ENCODE data around the gene BORCS8. TPM values are rescaled to one million over a fixed set of nuclear protein-coding genes. Genes with fewer than 3 reads are reported as not detected.
A peak's percentile ranks its signal among the peaks of the same experiment; 100 is the strongest.
"Not testable (repeated sequence)": the region's sequence is repeated elsewhere in the genome, so short reads cannot be mapped to it uniquely, and the experiment has no call there.

Gene BORCS8
- total and polyA plus RNA-seq, 4 donors: 14.4 to 47.9 (median 27.6) TPM

DNA sequence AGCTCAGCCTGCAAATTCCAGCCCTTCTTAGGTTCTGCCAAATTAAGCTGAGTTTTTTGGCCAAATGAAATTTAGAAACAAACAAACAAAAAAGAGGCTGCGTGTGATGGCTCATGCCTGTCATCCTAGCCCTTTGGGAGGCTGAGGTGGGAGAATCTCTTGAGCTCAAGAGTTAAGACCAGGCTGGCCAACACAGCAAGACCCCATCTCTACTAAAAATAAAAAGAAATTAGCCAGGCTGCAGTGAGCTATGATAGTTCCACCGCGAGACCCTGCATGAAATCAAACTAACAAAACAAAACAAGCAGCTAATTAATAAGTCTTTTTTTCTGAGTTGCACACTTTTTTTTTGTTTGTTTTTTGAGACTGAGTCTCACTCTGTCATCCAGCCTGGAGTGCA lies 37.7 kb upstream of the BORCS8 start:
- intact Hi-C loops (cut with DNase I): no loop called here
- H3K4me1 ChIP-seq (ENCODE audit: control insufficient read depth in 1 of 2, insufficient read depth in 2 of 2, low read length in 2 of 2): no peaks in the 10 kb centered on the region
- H3K4me3 ChIP-seq (ENCODE audit: low read length in 2 of 2): no peak overlapping the region
- H3K27me3 ChIP-seq (ENCODE audit: control insufficient read depth in 1 of 2, insufficient read depth in 2 of 2, low read length in 1 of 2): no peaks in the 10 kb centered on the region
- no peak overlapping the region for H3K27ac ChIP-seq (ENCODE audit: low read depth in 1 of 2, low read length in 2 of 2)
- peaks cover 6% of the 10 kb centered on the region for H3K9me3 ChIP-seq (ENCODE audit: control insufficient read depth, low read length)
- ATAC-seq (ENCODE audit: low FRiP score): no peak
- 77 to 80% methylated on average over 3 of the region's 3 CpGs for WGBS, 2 donors
- no peaks in the 10 kb centered on the region for H3K36me3 ChIP-seq (ENCODE audit: control insufficient read depth in 1 of 2, insufficient read depth in 2 of 2, low read length in 1 of 2)
- no peak for DNase-seq

DNA sequence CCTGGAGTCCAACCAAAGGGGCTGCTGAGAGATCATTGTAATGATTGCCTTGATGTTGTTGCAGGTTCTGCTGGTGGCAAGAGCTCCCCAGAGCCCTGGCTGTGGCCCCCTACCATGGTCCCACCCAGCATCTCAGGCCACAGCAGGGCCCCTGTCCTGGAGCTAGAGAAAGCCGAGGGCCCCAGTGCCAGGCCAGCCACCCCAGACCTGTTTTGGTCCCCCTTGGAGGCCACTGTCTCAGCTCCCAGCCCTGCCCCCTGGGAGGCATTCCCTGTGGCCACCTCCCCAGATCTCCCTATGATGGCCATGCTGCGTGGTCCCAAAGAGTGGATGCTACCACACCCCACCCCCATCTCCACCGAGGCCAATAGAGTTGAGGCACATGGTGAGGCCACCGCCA lies 35.3 kb upstream of the BORCS8 start:
- DNase-seq (no peak), ATAC-seq (ENCODE audit: low FRiP score) (no peak)
- H3K36me3 ChIP-seq (ENCODE audit: control insufficient read depth in 1 of 2, insufficient read depth in 2 of 2, low read length in 1 of 2): no peaks in the 10 kb centered on the region
- no peak overlapping the region for H3K27ac ChIP-seq (ENCODE audit: low read depth in 1 of 2, low read length in 2 of 2)
- H3K9me3 ChIP-seq (ENCODE audit: control insufficient read depth, low read length): no peaks in the 10 kb centered on the region
- 78 to 79% methylated on average over 4 of the region's 4 CpGs for WGBS, 2 donors
- no peaks in the 10 kb centered on the region for H3K4me1 ChIP-seq (ENCODE audit: control insufficient read depth in 1 of 2, insufficient read depth in 2 of 2, low read length in 2 of 2)
- H3K4me3 ChIP-seq (ENCODE audit: low read length in 2 of 2): no peak overlapping the region
- no peaks in the 10 kb centered on the region for H3K27me3 ChIP-seq (ENCODE audit: control insufficient read depth in 1 of 2, insufficient read depth in 2 of 2, low read length in 1 of 2)
- intact Hi-C loops (cut with DNase I): no loop called here

DNA sequence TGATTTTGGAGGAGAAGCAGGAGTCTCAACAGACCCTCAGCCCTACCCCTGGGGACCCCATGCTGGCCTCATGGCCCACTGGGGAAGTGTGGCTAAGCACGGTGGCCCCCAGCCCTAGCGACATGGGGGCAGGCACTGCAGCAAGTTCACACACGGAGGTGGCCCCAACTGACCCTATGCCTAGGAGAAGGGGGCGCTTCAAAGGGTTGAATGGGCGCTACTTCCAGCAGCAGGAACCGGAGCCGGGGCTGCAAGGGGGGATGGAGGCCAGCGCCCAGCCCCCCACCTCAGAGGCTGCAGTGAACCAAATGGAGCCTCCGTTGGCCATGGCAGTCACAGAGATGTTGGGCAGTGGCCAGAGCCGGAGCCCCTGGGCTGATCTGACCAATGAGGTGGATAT lies 34.7 kb upstream of the BORCS8 start:
- no peak overlapping the region for H3K27ac ChIP-seq (ENCODE audit: low read depth in 1 of 2, low read length in 2 of 2)
- no peaks in the 10 kb centered on the region for H3K4me1 ChIP-seq (ENCODE audit: control insufficient read depth in 1 of 2, insufficient read depth in 2 of 2, low read length in 2 of 2)
- no peaks in the 10 kb centered on the region for H3K27me3 ChIP-seq (ENCODE audit: control insufficient read depth in 1 of 2, insufficient read depth in 2 of 2, low read length in 1 of 2)
- WGBS, 2 donors: 49 to 54% methylated on average over 10 of the region's 10 CpGs
- H3K9me3 ChIP-seq (ENCODE audit: control insufficient read depth, low read length): no peaks in the 10 kb centered on the region
- no peak for ATAC-seq (ENCODE audit: low FRiP score)
- intact Hi-C loops (cut with DNase I): no loop called here
- DNase-seq: no peak
- H3K36me3 ChIP-seq (ENCODE audit: control insufficient read depth in 1 of 2, insufficient read depth in 2 of 2, low read length in 1 of 2): no peaks in the 10 kb centered on the region
- no peak overlapping the region for H3K4me3 ChIP-seq (ENCODE audit: low read length in 2 of 2)

DNA sequence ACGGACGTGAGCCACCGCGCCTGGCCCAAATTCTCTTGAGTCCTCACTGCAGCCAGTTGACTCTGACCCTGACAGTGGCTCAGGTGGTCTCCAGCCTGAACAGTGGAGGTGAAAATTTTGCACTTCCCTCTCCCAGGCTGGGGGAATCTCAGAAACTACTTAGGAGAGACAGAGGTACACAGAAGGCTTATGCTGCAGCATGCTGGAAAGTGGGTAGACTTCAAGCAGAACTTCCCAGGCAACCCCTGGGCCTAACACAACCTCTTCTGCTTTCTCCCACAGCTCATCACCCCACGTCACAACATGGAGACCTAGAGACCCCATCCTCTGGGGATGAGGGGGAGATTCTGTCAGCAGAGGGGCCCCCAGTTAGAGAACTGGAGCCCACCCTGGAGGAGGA lies 34.3 kb upstream of the BORCS8 start:
- H3K27me3 ChIP-seq (ENCODE audit: control insufficient read depth in 1 of 2, insufficient read depth in 2 of 2, low read length in 1 of 2): no peaks in the 10 kb centered on the region
- H3K27ac ChIP-seq (ENCODE audit: low read depth in 1 of 2, low read length in 2 of 2): no peak overlapping the region
- no peaks in the 10 kb centered on the region for H3K4me1 ChIP-seq (ENCODE audit: control insufficient read depth in 1 of 2, insufficient read depth in 2 of 2, low read length in 2 of 2)
- H3K36me3 ChIP-seq (ENCODE audit: control insufficient read depth in 1 of 2, insufficient read depth in 2 of 2, low read length in 1 of 2): no peaks in the 10 kb centered on the region
- 74 to 81% methylated on average over 5 of the region's 5 CpGs for WGBS, 2 donors
- intact Hi-C loops (cut with DNase I): no loop called here
- ATAC-seq (ENCODE audit: low FRiP score) (no peak), DNase-seq (no peak)
- no peak overlapping the region for H3K4me3 ChIP-seq (ENCODE audit: low read length in 2 of 2)
- no peaks in the 10 kb centered on the region for H3K9me3 ChIP-seq (ENCODE audit: control insufficient read depth, low read length)

DNA sequence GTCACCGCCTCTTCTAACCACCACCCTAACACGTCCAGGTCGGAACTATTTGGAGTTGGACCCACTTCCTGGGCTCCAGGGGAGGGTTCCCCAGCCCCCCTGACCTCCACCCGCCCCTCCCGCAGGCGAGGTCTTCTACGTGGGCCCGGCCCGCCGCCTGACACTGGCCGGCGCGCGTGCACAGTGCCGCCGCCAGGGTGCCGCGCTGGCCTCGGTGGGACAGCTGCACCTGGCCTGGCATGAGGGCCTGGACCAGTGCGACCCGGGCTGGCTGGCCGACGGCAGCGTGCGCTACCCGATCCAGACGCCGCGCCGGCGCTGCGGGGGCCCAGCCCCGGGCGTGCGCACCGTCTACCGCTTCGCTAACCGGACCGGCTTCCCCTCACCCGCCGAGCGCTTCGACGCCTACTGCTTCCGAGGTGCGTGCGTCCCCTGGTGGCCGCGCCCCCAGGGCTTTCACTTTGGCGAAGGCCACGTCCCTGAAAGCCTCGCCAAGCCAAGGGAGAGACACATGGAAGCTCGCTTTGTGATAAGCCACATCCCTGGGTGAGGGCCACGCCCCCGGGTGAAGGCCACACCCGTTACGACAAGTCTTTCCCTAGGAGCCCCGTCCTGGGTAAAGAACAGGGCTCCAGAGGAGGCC lies 33.0 kb upstream of the BORCS8 start:
- ATAC-seq (ENCODE audit: low FRiP score): no peak
- no peaks in the 10 kb centered on the region for H3K36me3 ChIP-seq (ENCODE audit: control insufficient read depth in 1 of 2, insufficient read depth in 2 of 2, low read length in 1 of 2)
- H3K27me3 ChIP-seq (ENCODE audit: control insufficient read depth in 1 of 2, insufficient read depth in 2 of 2, low read length in 1 of 2): no peaks in the 10 kb centered on the region
- 1 to 2% methylated on average over 56 to 59 of the region's 59 CpGs for WGBS, 2 donors
- H3K4me1 ChIP-seq (ENCODE audit: control insufficient read depth in 1 of 2, insufficient read depth in 2 of 2, low read length in 2 of 2): no peaks in the 10 kb centered on the region
- intact Hi-C loops (cut with DNase I): no loop called here
- H3K9me3 ChIP-seq (ENCODE audit: control insufficient read depth, low read length): no peaks in the 10 kb centered on the region
- peak; percentile 71 to 87 for DNase-seq
- H3K4me3 ChIP-seq (ENCODE audit: low read length in 2 of 2): peak overlapping the region in 1 of 2 donors; percentile 17
- H3K27ac ChIP-seq (ENCODE audit: low read depth in 1 of 2, low read length in 2 of 2): no peak overlapping the region

DNA sequence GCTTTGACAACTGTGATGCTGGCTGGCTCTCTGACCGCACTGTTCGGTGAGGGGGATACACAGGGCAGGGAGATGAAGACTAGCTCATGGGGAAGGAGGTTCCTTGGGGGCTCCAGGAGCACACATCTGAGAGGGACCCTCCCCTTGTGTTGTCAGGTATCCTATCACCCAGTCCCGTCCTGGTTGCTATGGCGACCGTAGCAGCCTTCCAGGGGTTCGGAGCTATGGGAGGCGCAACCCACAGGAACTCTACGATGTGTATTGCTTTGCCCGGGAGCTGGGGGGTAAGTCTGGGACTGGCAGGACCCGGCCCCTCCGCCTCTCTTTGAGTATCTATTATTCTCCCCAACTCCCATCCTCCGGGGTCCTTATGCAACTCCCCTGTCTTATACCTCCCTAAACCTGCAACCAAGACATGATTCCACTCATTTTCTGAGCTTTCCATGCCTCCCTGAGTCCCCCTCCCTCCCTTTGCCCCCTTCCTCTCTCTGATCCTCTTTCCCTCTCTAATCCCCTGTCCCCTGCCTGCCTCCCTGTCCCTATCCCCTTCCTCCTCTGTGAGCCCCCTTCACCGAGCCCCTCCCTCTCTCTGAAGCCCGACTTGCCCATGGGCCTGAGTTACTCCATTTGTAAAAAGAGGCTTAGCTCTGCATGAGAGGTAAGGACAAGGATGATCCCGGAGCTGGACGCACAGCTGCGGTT lies 32.3 kb upstream of the BORCS8 start:
- Histone ChIP-seq H3K27ac (ENCODE audit: low read depth in 1 of 2, low read length in 2 of 2) (no peak overlapping the region), H3K4me1 (ENCODE audit: control insufficient read depth in 1 of 2, insufficient read depth in 2 of 2, low read length in 2 of 2) (no peaks in the 10 kb centered on the region), H3K9me3 (ENCODE audit: control insufficient read depth, low read length) (no peaks in the 10 kb centered on the region), H3K36me3 (ENCODE audit: control insufficient read depth in 1 of 2, insufficient read depth in 2 of 2, low read length in 1 of 2) (no peaks in the 10 kb centered on the region), H3K27me3 (ENCODE audit: control insufficient read depth in 1 of 2, insufficient read depth in 2 of 2, low read length in 1 of 2) (no peaks in the 10 kb centered on the region), H3K4me3 (ENCODE audit: low read length in 2 of 2) (no peak overlapping the region)
- intact Hi-C loops (cut with DNase I): no loop called here
- WGBS, 2 donors: 64 to 66% methylated on average over 17 of the region's 17 CpGs
- no peak for ATAC-seq (ENCODE audit: low FRiP score)
- DNase-seq: no peak

DNA sequence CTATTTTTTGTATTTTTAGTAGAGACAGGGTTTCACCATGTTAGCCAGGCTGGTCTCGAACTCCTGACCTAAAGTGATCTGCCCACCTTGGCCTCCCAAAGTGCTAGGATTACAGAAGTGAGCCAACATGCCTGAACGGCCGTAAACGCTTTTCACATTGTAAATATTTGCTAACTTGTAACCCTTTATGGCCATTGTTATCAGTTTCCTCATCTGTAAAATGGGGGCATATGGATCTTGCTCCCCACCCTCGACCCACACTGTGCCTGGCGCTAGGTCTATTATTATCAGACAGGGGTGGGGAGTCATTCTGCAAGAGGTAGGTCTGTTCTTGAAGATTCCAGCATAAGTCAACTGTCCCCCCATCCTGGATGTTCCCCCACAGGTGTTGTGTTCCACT lies 31.7 kb upstream of the BORCS8 start:
- Histone ChIP-seq H3K27me3 (ENCODE audit: control insufficient read depth in 1 of 2, insufficient read depth in 2 of 2, low read length in 1 of 2) (no peaks in the 10 kb centered on the region), H3K36me3 (ENCODE audit: control insufficient read depth in 1 of 2, insufficient read depth in 2 of 2, low read length in 1 of 2) (no peaks in the 10 kb centered on the region), H3K9me3 (ENCODE audit: control insufficient read depth, low read length) (no peaks in the 10 kb centered on the region), H3K4me3 (ENCODE audit: low read length in 2 of 2) (no peak overlapping the region), H3K27ac (ENCODE audit: low read depth in 1 of 2, low read length in 2 of 2) (no peak overlapping the region), H3K4me1 (ENCODE audit: control insufficient read depth in 1 of 2, insufficient read depth in 2 of 2, low read length in 2 of 2) (no peaks in the 10 kb centered on the region)
- DNase-seq: no peak
- WGBS, 2 donors: 80 to 81% methylated on average over 6 of the region's 6 CpGs
- intact Hi-C loops (cut with DNase I): no loop called here
- no peak for ATAC-seq (ENCODE audit: low FRiP score)

DNA sequence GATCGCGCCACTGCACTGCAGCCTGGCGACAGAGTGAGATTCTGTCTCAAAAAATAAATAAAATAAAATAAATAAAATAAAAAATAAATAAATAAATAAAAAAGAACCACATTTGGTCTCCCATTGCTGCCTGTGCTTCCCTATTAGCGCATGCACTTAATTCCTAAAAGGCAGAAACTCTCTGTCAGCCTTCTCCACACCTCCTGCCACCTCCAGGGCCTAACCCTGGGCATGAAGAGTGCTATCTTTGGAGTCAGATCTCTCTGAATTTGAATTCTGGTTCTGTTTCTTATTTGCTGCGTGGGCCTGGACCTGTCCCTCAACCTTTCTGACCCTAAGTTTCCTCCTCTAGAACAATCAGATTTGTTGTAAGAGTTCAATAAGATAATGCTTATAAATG lies 31.1 kb upstream of the BORCS8 start:
- no peaks in the 10 kb centered on the region for H3K36me3 ChIP-seq (ENCODE audit: control insufficient read depth in 1 of 2, insufficient read depth in 2 of 2, low read length in 1 of 2)
- H3K9me3 ChIP-seq (ENCODE audit: control insufficient read depth, low read length): no peaks in the 10 kb centered on the region
- intact Hi-C loops (cut with DNase I): no loop called here
- H3K4me1 ChIP-seq (ENCODE audit: control insufficient read depth in 1 of 2, insufficient read depth in 2 of 2, low read length in 2 of 2): no peaks in the 10 kb centered on the region
- WGBS, 2 donors: 79 to 88% methylated on average over 5 of the region's 5 CpGs
- H3K27ac ChIP-seq (ENCODE audit: low read depth in 1 of 2, low read length in 2 of 2): no peak overlapping the region
- H3K27me3 ChIP-seq (ENCODE audit: control insufficient read depth in 1 of 2, insufficient read depth in 2 of 2, low read length in 1 of 2): no peaks in the 10 kb centered on the region
- no peak for DNase-seq
- ATAC-seq (ENCODE audit: low FRiP score): no peak
- no peak overlapping the region for H3K4me3 ChIP-seq (ENCODE audit: low read length in 2 of 2)

DNA sequence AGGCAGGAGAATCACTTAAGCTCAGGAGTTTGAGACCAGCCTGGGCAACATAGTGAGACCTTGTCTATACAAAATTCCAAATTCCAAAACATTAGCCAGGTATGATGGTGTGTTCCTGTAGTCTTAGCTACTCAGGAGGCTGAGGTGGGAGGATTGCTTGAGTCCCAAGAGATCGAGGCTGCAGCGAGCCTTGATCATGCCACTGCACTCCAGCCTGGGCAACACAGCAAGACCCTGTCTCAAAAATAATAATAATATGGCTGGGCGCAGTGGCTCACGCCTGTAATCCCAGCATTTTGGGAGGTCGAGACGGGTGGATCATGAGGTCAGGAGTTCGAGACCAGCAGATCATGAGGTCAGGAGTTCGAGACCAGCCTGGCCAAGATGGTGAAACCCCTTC lies 29.0 kb upstream of the BORCS8 start:
- H3K4me3 ChIP-seq (ENCODE audit: low read length in 2 of 2); ATAC-seq (ENCODE audit: low FRiP score); H3K9me3 ChIP-seq (ENCODE audit: control insufficient read depth, low read length); DNase-seq; H3K36me3 ChIP-seq (ENCODE audit: control insufficient read depth in 1 of 2, insufficient read depth in 2 of 2, low read length in 1 of 2); H3K4me1 ChIP-seq (ENCODE audit: control insufficient read depth in 1 of 2, insufficient read depth in 2 of 2, low read length in 2 of 2); intact Hi-C loops (cut with DNase I); H3K27me3 ChIP-seq (ENCODE audit: control insufficient read depth in 1 of 2, insufficient read depth in 2 of 2, low read length in 1 of 2); H3K27ac ChIP-seq (ENCODE audit: low read depth in 1 of 2, low read length in 2 of 2): not testable (repeated sequence)
- WGBS, 2 donors: 79 to 85% methylated on average over 8 of the region's 8 CpGs

Measured in aorta (tissue), 5 donors.